ENCODE data around the gene RAD21L1.

The RAD21L1 gene

DNA sequence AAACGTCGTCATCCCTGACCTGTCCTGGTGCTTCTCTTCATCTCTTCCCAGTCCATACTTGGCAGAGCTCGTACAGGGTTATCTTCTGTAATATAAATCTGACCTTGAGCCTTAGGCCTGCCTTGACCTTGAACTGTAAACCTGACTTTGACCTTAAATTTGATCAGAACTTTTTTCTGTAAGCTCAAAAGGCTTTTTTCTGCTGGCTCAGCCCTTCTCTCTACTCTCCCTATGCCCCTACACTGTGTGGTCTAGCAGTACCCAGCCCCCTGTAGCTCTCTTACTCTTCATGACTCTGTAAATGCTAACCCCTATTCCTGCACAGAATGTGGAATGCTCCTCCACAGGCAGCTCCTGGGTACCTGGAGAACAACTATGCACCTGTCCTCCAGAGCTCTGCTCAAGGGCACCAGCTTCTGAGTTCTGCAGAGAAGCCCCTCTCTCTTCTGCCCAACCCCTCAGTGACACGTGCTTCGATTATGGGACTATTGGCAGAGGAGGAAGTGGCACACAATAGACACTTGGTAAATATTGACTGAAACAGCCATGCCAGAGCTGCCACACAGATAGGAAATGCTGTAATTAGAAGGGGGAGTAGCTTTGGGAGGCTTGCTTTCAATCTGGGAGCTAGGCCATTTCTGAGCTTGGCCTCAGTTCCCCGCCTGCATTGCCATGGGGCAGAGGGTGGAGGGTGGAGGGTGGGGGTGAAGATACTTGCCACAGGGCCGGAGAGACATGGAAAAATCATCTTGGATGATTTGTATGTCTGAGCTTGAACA, 55.6 kb downstream of the RAD21L1 start:
- no peak for ATAC-seq
- TF ChIP-seq BACH2 (CRISPR knock-in tag; IDR thresholded peaks at IDR 0.05; ENCODE audit: borderline replicate concordance) (no peak), CSDC2 (CRISPR knock-in tag; IDR thresholded peaks at IDR 0.05) (no peak), RARB (CRISPR knock-in tag; IDR thresholded peaks at IDR 0.05) (no peak)

- no peak for ATAC-seq
- TF ChIP-seq ZNF8 (CRISPR knock-in tag; IDR thresholded peaks at IDR 0.05) (no peak), PATZ1 (CRISPR knock-in tag; IDR thresholded peaks at IDR 0.05; ENCODE audit: borderline replicate concordance) (no peak), RARB (CRISPR knock-in tag; IDR thresholded peaks at IDR 0.05) (no peak), PPARA (CRISPR knock-in tag; IDR thresholded peaks at IDR 0.05; ENCODE audit: borderline replicate concordance) (no peak), BACH2 (CRISPR knock-in tag; IDR thresholded peaks at IDR 0.05; ENCODE audit: borderline replicate concordance) (no peak), OSR1 (CRISPR knock-in tag; IDR thresholded peaks at IDR 0.05) (no peak), SNAI2 (CRISPR knock-in tag; IDR thresholded peaks at IDR 0.05) (no peak), ZFP3 (CRISPR knock-in tag; IDR thresholded peaks at IDR 0.05) (no peak), TOX (CRISPR knock-in tag; IDR thresholded peaks at IDR 0.05; ENCODE audit: borderline replicate concordance) (no peak), CSRNP3 (CRISPR knock-in tag; IDR thresholded peaks at IDR 0.05) (no peak), TCF4 (CRISPR knock-in tag; IDR thresholded peaks at IDR 0.05; ENCODE audit: borderline replicate concordance) (no peak)
These were observed 57.1 kb downstream of the RAD21L1 start for GRCh38 chr20:1282966-1283365.

DNA sequence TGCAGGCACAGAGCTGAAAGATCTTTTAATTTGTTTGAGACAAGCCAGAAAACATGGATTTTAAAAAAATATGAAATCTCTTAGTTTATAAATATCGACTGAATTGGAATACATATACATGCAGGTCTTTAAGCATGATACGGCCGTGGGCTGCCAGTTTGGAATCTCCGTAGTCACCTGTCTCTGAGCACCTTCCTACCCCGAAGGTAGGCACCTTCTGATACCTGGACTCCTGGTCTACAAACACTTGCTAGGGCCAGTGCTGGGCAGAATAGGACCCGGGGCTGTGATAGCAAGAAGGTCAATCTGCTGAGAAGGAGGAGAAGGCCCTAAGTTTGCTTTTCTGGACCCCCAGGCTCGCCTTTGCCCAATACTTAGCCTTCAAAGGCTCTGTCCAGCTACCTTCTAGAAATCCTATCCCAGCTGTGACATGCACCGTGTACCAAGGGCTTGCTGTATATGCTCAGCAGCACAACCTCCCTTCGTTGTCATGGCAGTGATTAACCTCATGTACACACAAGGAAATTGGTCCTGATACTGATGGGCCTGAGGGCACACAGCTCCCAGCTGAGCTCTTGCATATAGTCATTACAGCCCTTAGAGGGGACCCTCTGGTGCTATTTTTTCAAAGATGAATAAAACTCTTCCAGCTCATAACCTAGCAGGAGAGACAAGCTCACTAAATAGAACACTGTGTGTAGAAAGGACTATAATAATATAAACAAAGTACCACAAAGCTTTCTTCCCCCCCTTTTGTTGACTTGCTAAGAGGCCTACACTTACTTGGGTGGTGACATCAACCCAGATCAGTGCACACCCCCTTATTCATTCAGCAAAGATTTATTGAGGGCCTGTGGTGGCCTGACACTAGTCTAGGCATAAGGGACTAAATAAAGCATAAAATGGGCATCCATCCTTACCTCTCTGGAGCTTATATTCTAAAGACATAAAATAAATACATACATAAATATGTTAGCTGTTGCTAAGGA, 58.0 kb downstream of the RAD21L1 start:
- TF ChIP-seq SNAI2 (CRISPR knock-in tag; IDR thresholded peaks at IDR 0.05), result no peak
- no peak for TF ChIP-seq BACH2 (CRISPR knock-in tag; IDR thresholded peaks at IDR 0.05; ENCODE audit: borderline replicate concordance)
- TF ChIP-seq, protein P1, sequence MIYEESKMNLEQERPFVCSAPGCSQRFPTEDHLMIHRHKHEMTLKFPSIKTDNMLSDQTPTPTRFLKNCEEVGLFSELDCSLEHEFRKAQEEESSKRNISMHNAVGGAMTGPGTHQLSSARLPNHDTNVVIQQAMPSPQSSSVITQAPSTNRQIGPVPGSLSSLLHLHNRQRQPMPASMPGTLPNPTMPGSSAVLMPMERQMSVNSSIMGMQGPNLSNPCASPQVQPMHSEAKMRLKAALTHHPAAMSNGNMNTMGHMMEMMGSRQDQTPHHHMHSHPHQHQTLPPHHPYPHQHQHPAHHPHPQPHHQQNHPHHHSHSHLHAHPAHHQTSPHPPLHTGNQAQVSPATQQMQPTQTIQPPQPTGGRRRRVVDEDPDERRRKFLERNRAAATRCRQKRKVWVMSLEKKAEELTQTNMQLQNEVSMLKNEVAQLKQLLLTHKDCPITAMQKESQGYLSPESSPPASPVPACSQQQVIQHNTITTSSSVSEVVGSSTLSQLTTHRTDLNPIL (CRISPR knock-in tag; IDR thresholded peaks at IDR 0.05; ENCODE audit: low read depth), result no peak
- TF ChIP-seq ESRRG (CRISPR knock-in tag; IDR thresholded peaks at IDR 0.05), result no peak
- TF ChIP-seq OSR1 (CRISPR knock-in tag; IDR thresholded peaks at IDR 0.05), result no peak
- no peak for TF ChIP-seq TCF4 (CRISPR knock-in tag; IDR thresholded peaks at IDR 0.05; ENCODE audit: borderline replicate concordance)
- TF ChIP-seq ISL1 (CRISPR knock-in tag; IDR thresholded peaks at IDR 0.05), result no peak
- no peak for ATAC-seq

- ATAC-seq, result no peak
- TF ChIP-seq CSRNP3 (CRISPR knock-in tag; IDR thresholded peaks at IDR 0.05) (no peak), SNAI2 (CRISPR knock-in tag; IDR thresholded peaks at IDR 0.05) (no peak), CSDC2 (CRISPR knock-in tag; IDR thresholded peaks at IDR 0.05) (no peak), BACH2 (CRISPR knock-in tag; IDR thresholded peaks at IDR 0.05; ENCODE audit: borderline replicate concordance) (no peak), RARB (CRISPR knock-in tag; IDR thresholded peaks at IDR 0.05) (no peak), GLIS3 (CRISPR knock-in tag; IDR thresholded peaks at IDR 0.05) (no peak), ZNF70 (CRISPR knock-in tag; IDR thresholded peaks at IDR 0.05) (no peak), TSHZ2 (CRISPR knock-in tag; IDR thresholded peaks at IDR 0.05) (no peak), TOX (CRISPR knock-in tag; IDR thresholded peaks at IDR 0.05; ENCODE audit: borderline replicate concordance) (no peak), ESRRG (CRISPR knock-in tag; IDR thresholded peaks at IDR 0.05) (no peak), TCF4 (CRISPR knock-in tag; IDR thresholded peaks at IDR 0.05; ENCODE audit: borderline replicate concordance) (no peak)
These were observed 60.6 kb downstream of the RAD21L1 start for GRCh38 chr20:1286267-1287024.

Data from SK-N-SH treated with all-trans-retinoic acid at 6 μM for 48 hours (cell line).